Testis (tissue), 2 donors: ENCODE results near the gene ANKRD28.
"Not testable (repeated sequence)": the region's sequence is repeated elsewhere in the genome, so short reads cannot be mapped to it uniquely, and the experiment has no call there.

Source experiments
- CTCF ChIP-seq, 3 experiments: fragments of 450-650 bp in 2 of 3; fragments of 200-600 bp in 1 of 3; sonication (generic) in 1 of 3; IDR thresholded peaks; one replicate each; pipeline ENCODE4 v1.5.1; 2016 to 2019; ENCODE audit warnings: antibody characterized with exemption in 3 of 3, mild to moderate bottlenecking in 2 of 3, moderate library complexity in 1 of 3
- POLR2A ChIP-seq: fragments of 450-650 bp; IDR thresholded peaks from one replicate; pipeline ENCODE4 v1.6.1; 2017; ENCODE audit warnings: antibody characterized with exemption, mild to moderate bottlenecking, moderate library complexity

GRCh38 chr3:15742236-15742635 is 55.5 kb downstream of the ANKRD28 start:
- not testable (repeated sequence) for TF ChIP-seq CTCF (IDR thresholded peaks at IDR 0.05); POLR2A
